ENCODE data around the gene METTL17. TPM values are rescaled to one million over a fixed set of nuclear protein-coding genes. Genes with fewer than 3 reads are reported as not detected.

METTL17 gene
- total RNA-seq, 2 experiments from 2014 or later = 88.4 to 92.0 TPM

GRCh38 chr14:21043387-21043973, 53.7 kb downstream of the METTL17 start:
- TF ChIP-seq, protein P1, sequence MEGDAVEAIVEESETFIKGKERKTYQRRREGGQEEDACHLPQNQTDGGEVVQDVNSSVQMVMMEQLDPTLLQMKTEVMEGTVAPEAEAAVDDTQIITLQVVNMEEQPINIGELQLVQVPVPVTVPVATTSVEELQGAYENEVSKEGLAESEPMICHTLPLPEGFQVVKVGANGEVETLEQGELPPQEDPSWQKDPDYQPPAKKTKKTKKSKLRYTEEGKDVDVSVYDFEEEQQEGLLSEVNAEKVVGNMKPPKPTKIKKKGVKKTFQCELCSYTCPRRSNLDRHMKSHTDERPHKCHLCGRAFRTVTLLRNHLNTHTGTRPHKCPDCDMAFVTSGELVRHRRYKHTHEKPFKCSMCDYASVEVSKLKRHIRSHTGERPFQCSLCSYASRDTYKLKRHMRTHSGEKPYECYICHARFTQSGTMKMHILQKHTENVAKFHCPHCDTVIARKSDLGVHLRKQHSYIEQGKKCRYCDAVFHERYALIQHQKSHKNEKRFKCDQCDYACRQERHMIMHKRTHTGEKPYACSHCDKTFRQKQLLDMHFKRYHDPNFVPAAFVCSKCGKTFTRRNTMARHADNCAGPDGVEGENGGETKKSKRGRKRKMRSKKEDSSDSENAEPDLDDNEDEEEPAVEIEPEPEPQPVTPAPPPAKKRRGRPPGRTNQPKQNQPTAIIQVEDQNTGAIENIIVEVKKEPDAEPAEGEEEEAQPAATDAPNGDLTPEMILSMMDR (IDR thresholded peaks at IDR 0.05) = no peak
- Mint-ChIP-seq H3K4me1 (ENCODE audit: low read depth) (peaks cover 4% of the 10 kb centered on the region), H3K9me3 (no peaks in the 10 kb centered on the region), H3K27me3 (peaks cover 5% of the 10 kb centered on the region), H3K36me3 (ENCODE audit: low read depth) (no peaks in the 10 kb centered on the region), H3K27ac (no peak overlapping the region), H3K4me3 (no peak overlapping the region)
- CTCF ChIA-PET = interaction anchor here (0.7 to 7.0 kb wide), 9 partner anchors 10 to 72 kb away, joined by 3 to 218 read pairs (median 4); no protein-coding TSS in a partner anchor
- intact Hi-C loops (cut with micrococcal nuclease) = no loop called here
- ATAC-seq = no peak
- DNase-seq = no peak
- POLR2A ChIA-PET = no interaction called here

DNA sequence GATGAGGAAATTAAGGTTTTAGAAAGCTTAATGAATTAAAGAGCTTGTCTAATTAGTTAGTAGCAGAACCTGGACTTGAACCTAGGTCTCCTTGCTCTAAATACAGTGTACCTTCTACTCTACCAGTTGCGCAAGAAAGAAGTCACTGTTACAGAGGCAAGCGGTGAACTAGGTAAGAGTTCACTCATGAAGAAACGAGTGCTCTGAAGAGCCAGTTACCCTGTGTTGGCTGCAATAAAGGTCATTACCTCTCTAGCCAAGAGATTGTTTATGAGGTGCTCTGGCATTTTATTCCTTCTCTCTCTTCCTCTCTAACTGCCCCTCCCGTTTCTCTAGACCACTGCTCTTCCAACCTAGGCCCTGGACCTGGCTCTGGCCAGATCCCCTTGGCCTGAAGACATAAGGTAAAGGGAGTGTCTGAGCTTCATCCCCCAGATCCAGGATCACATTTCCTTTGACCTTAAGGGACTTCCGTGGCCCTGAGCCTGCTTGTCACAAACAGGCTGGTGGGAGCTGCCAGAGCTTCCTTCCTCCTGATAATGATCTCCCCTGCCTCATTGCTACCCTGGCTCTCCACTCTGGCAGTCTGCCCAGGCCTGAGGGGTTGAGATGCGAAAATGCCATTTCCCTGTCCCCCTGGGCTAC, 54.3 kb downstream of the METTL17 start:
- intact Hi-C loops (cut with micrococcal nuclease) = no loop called here
- peaks cover 5% of the 10 kb centered on the region for H3K27me3 Mint-ChIP-seq
- no peaks in the 10 kb centered on the region for H3K9me3 Mint-ChIP-seq
- H3K27ac Mint-ChIP-seq = no peak overlapping the region
- ATAC-seq = no peak
- no peaks in the 10 kb centered on the region for H3K36me3 Mint-ChIP-seq (ENCODE audit: low read depth)
- ChIA-PET POLR2A (interaction anchor here (0.5 kb wide), 1 partner anchor 576 kb away, joined by 5 read pairs; no protein-coding TSS in a partner anchor), CTCF (interaction anchor here (0.7 to 7.0 kb wide), 7 partner anchors 11 to 73 kb away, joined by 3 to 218 read pairs (median 4); no protein-coding TSS in a partner anchor)
- peaks cover 4% of the 10 kb centered on the region for H3K4me1 Mint-ChIP-seq (ENCODE audit: low read depth)
- no peak overlapping the region for H3K4me3 Mint-ChIP-seq
- DNase-seq = no peak
- TF ChIP-seq, protein P1 (IDR thresholded peaks at IDR 0.05) = no peak

Small RNAs within 50 kb of the gene (microRNA-seq; reads per million reads assigned to microRNA genes)
- not detected for gene MIR6717 (ENCODE audit: borderline microRNAs expressed, borderline replicate concordance)

Other genes with a start within 250 kb of the METTL17 start
- not detected for gene EDDM3A, start 244.1 kb upstream of the METTL17 start, total RNA-seq
- not detected for gene EDDM3B, start 221.6 kb upstream of the METTL17 start, total RNA-seq
- under 1 TPM in 1 of 2 experiments, not detected in 1; 0.25 TPM for gene RNASE6, start 208.7 kb upstream of the METTL17 start, total RNA-seq
- gene RNASE1, start 187.1 kb upstream of the METTL17 start, total RNA-seq = not detected
- not detected for gene RNASE3, start 98.6 kb upstream of the METTL17 start, total RNA-seq
- not detected for gene RNASE2, start 34.5 kb upstream of the METTL17 start, total RNA-seq
- gene SLC39A2, start 9.3 kb downstream of the METTL17 start, total RNA-seq = not detected
- 1 to 10 TPM; 4.3 to 5.3 TPM for gene NDRG2, start 35.1 kb downstream of the METTL17 start, total RNA-seq
- not detected for gene TPPP2, start 40.2 kb downstream of the METTL17 start, total RNA-seq
- not detected for gene RNASE13, start 44.8 kb downstream of the METTL17 start, total RNA-seq
- not detected for gene RNASE7, start 52.4 kb downstream of the METTL17 start, total RNA-seq
- gene RNASE8, start 67.8 kb downstream of the METTL17 start, total RNA-seq = not detected
- under 1 TPM; 0.18 to 0.23 TPM for gene ARHGEF40, start 80.3 kb downstream of the METTL17 start, total RNA-seq
- gene ZNF219, start 108.7 kb downstream of the METTL17 start, total RNA-seq = 1 to 10 TPM; 7.2 to 8.2 TPM
- gene TMEM253, start 111.1 kb downstream of the METTL17 start, total RNA-seq = not detected
- gene OR5AU1, start 166.1 kb downstream of the METTL17 start, total RNA-seq = under 1 TPM in 1 of 2 experiments, not detected in 1; 0.07 TPM